Esophagus muscularis mucosa (tissue), 4 donors: ENCODE data around the gene COMMD1. TPM values are rescaled to one million over a fixed set of nuclear protein-coding genes. Genes with fewer than 3 reads are reported as not detected.

Experiments used
- DNase-seq: peaks from one replicate; pipeline ENCODE4 v3.0.0-alpha.2; 2017; ENCODE audit errors: extremely low spot score
- H3K27ac ChIP-seq, 4 donors: fragments of 200-600 bp; sonication (generic); replicated peaks in 1 of 4; 1 replicate in 3 of 4; 2 replicates in 1 of 4; pipeline ENCODE4 v1.5.1; 2016 to 2019; ENCODE audit warnings: mild to moderate bottlenecking in 1 of 4
- H3K27me3 ChIP-seq, 4 donors: fragments of 200-600 bp; sonication (generic); one replicate each; pipeline versions ENCODE4 v1.5.1 to v1.6.0; 2016 to 2019
- H3K36me3 ChIP-seq, 4 donors: fragments of 200-600 bp; sonication (generic); one replicate each; pipeline ENCODE4 v1.5.1; 2016 to 2019
- H3K4me1 ChIP-seq, 4 donors: fragments of 200-600 bp; sonication (generic); one replicate each; pipeline ENCODE4 v1.5.1; 2016 to 2019
- H3K4me3 ChIP-seq, 4 donors: fragments of 200-600 bp; sonication (generic); 1 replicate in 2 of 4; 2 replicates in 2 of 4; pipeline ENCODE4 v1.5.1; 2016 to 2019; ENCODE audit warnings: mild to moderate bottlenecking in 4 of 4, moderate library complexity in 1 of 4
- H3K9me3 ChIP-seq, 4 donors: fragments of 200-600 bp; sonication (generic); 1 replicate in 3 of 4; 2 replicates in 1 of 4; pipeline ENCODE4 v1.5.1; 2016 to 2019
- CTCF ChIP-seq, 3 experiments: fragments of 200-600 bp in 2 of 3; fragments of 450-650 bp in 1 of 3; sonication (generic) in 2 of 3; IDR thresholded peaks; one replicate each; pipeline ENCODE4 v1.5.1; 2017 to 2019; ENCODE audit warnings: antibody characterized with exemption in 3 of 3, mild to moderate bottlenecking in 2 of 3, moderate library complexity in 1 of 3
- EP300 ChIP-seq: sonication (generic); formaldehyde crosslinking; IDR thresholded peaks from one replicate; pipeline ENCODE4 v1.6.1; 2017; ENCODE audit warnings: antibody characterized with exemption
- POLR2A ChIP-seq: fragments of 450-650 bp; IDR thresholded peaks from one replicate; pipeline ENCODE4 v1.6.1; 2017; ENCODE audit warnings: antibody characterized with exemption, moderate library complexity, mild to moderate bottlenecking, low read depth
- POLR2AphosphoS5 ChIP-seq, 2 donors: sonication (generic); formaldehyde crosslinking; IDR thresholded peaks; one replicate each; pipeline ENCODE4 v1.6.1; 2017; ENCODE audit warnings: antibody characterized with exemption in 2 of 2
- WGBS: methylation state at CpG from one replicate; pipeline ENCODE4 v1.1.5; 2018; 5-methylcytosine and 5-hydroxymethylcytosine counted together
- intact Hi-C: fragments of 100-400 bp; cut with DNase I; formaldehyde crosslinking; loops from one replicate; pipeline ENCODE4 v1.15.1; 2023
- total RNA-seq, 4 donors: library from RNA; depleted of rRNA; stranded (reverse); fragments of >200 nt; gene quantifications; one replicate each; pipeline versions ENCODE4 v1.1.0 to v1.2.1, GENCODE V29; 2016

The COMMD1 gene
- total RNA-seq, 4 donors from 2014 or later, result 25.1 to 42.4 (median 37.2) TPM

GRCh38 chr2:62013641-62014040, 108.2 kb downstream of the COMMD1 start:
- H3K4me1 ChIP-seq, result peaks cover 18 to 38% (median 33%) of the 10 kb centered on the region in 4 donors
- H3K9me3 ChIP-seq, result no peaks in the 10 kb centered on the region
- H3K36me3 ChIP-seq, result no peaks in the 10 kb centered on the region
- H3K4me3 ChIP-seq, result no peak overlapping the region
- intact Hi-C loops, result loop anchor here (10.0 kb wide), 1 partner anchor 181 kb away; the partner anchor contains the start of gene B3GNT2
- no peaks in the 10 kb centered on the region for H3K27me3 ChIP-seq
- DNase-seq, result no peak
- peak overlapping the region; percentile 23 to 56 (median 50) for H3K27ac ChIP-seq
- TF ChIP-seq POLR2A, result no peak
- no peak for TF ChIP-seq EP300
- TF ChIP-seq POLR2AphosphoS5 (IDR thresholded peaks at IDR 0.05), result no peak
- TF ChIP-seq CTCF (IDR thresholded peaks at IDR 0.05), result no peak

GRCh38 chr2:62014102-62014501, 108.6 kb downstream of the COMMD1 start:
- H3K4me3 ChIP-seq, result no peak overlapping the region
- peaks cover 18 to 38% (median 33%) of the 10 kb centered on the region in 4 donors for H3K4me1 ChIP-seq
- intact Hi-C loops, result loop anchor here (10.0 kb wide), 1 partner anchor 181 kb away; the partner anchor contains the start of gene B3GNT2
- 5% methylated on average over 2 of the region's 2 CpGs for WGBS
- H3K27me3 ChIP-seq, result no peaks in the 10 kb centered on the region
- DNase-seq, result no peak
- H3K36me3 ChIP-seq, result no peaks in the 10 kb centered on the region
- H3K27ac ChIP-seq, result peak overlapping the region; percentile 23 to 56 (median 50)
- peak; percentile 57 to 58 for TF ChIP-seq POLR2AphosphoS5 (IDR thresholded peaks at IDR 0.05)
- TF ChIP-seq POLR2A, result no peak
- TF ChIP-seq CTCF (IDR thresholded peaks at IDR 0.05), result peak in 2 of 3 experiments; percentile 25 to 43
- H3K9me3 ChIP-seq, result no peaks in the 10 kb centered on the region

GRCh38 chr2:62016957-62017356, 111.5 kb downstream of the COMMD1 start:
- peaks cover 15 to 26% (median 23%) of the 10 kb centered on the region in 4 donors for H3K4me1 ChIP-seq
- no peaks in the 10 kb centered on the region for H3K9me3 ChIP-seq
- no peak overlapping the region for H3K27ac ChIP-seq
- no peak overlapping the region for H3K4me3 ChIP-seq
- H3K36me3 ChIP-seq, result no peaks in the 10 kb centered on the region
- intact Hi-C loops, result loop anchor here (10.0 kb wide), 1 partner anchor 178 kb away; the partner anchor contains the start of gene B3GNT2
- TF ChIP-seq EP300, result no peak
- TF ChIP-seq POLR2A, result no peak
- no peak for TF ChIP-seq CTCF (IDR thresholded peaks at IDR 0.05)
- no peak for TF ChIP-seq POLR2AphosphoS5 (IDR thresholded peaks at IDR 0.05)
- 96% methylated on average over 1 of the region's 1 CpG for WGBS
- H3K27me3 ChIP-seq, result no peaks in the 10 kb centered on the region
- DNase-seq, result no peak

GRCh38 chr2:62029910-62030309, 124.4 kb downstream of the COMMD1 start:
- intact Hi-C loops, result no loop called here
- H3K4me1 ChIP-seq, result no peaks in the 10 kb centered on the region
- 93% methylated on average over 3 of the region's 3 CpGs for WGBS
- no peak for DNase-seq
- H3K9me3 ChIP-seq, result no peaks in the 10 kb centered on the region
- TF ChIP-seq EP300, result no peak
- TF ChIP-seq CTCF (IDR thresholded peaks at IDR 0.05), result no peak
- no peak for TF ChIP-seq POLR2A
- no peak for TF ChIP-seq POLR2AphosphoS5 (IDR thresholded peaks at IDR 0.05)
- no peak overlapping the region for H3K27ac ChIP-seq
- H3K36me3 ChIP-seq, result no peaks in the 10 kb centered on the region
- H3K4me3 ChIP-seq, result no peak overlapping the region
- H3K27me3 ChIP-seq, result no peaks in the 10 kb centered on the region

- intact Hi-C loops, result no loop called here
- DNase-seq, result no peak
- Histone ChIP-seq H3K4me3 (no peak overlapping the region), H3K36me3 (no peaks in the 10 kb centered on the region), H3K9me3 (no peaks in the 10 kb centered on the region), H3K27me3 (no peaks in the 10 kb centered on the region), H3K4me1 (no peaks in the 10 kb centered on the region), H3K27ac (no peak overlapping the region)
- TF ChIP-seq POLR2A, result no peak
- no peak for TF ChIP-seq POLR2AphosphoS5 (IDR thresholded peaks at IDR 0.05)
- TF ChIP-seq CTCF (IDR thresholded peaks at IDR 0.05), result no peak
- TF ChIP-seq EP300, result no peak
Observed at GRCh38 chr2:62030902-62031301, 125.4 kb downstream of the COMMD1 start.
